B cell (primary cell): ENCODE data around the gene DNAH6. TPM values are rescaled to one million over a fixed set of nuclear protein-coding genes. Genes with fewer than 3 reads are reported as not detected.

ENCODE experiments used
- ATAC-seq: fragments of 200-7000 bp; cut with Tn5 transposase; one replicate; pipeline ENCODE4 v1.10.0; 2021; ENCODE audit warnings: low read depth, mild to moderate bottlenecking, moderate number of reproducible peaks, moderate library complexity
- CTCF ChIA-PET: fragments of 350-600 bp; sonication (Branson Sonifier 250); formaldehyde crosslinking; loops from one replicate; lab custom pipeline; 2021; ENCODE audit warnings: antibody characterized with exemption, inconsistent platforms; lab: Charles Lee
- POLR2A ChIA-PET: fragments of 350-600 bp; sonication (Branson Sonifier 250); formaldehyde crosslinking; loops from one replicate; lab custom pipeline; 2021; ENCODE audit warnings: antibody characterized with exemption; lab: Charles Lee
- DNase-seq: peaks from one replicate; pipeline ENCODE4 v3.0.0; 2013
- H2AFZ ChIP-seq: 2 replicates; pipeline ENCODE4 v1.6.1; 2012; ENCODE audit warnings: mild to moderate bottlenecking, low read depth, low read length; ENCODE audit not compliant: insufficient read depth, poor library complexity, severe bottlenecking
- H3K27ac ChIP-seq, 2 donors: 1 replicate in 1 of 2; 2 replicates in 1 of 2; pipeline ENCODE4 v1.5.1; 2012 to 2013; ENCODE audit warnings: low read length in 2 of 2, mild to moderate bottlenecking in 2 of 2, moderate library complexity in 1 of 2
- H3K27me3 ChIP-seq, 4 experiments: fragments of 200-600 bp in 1 of 4; sonication (generic) in 1 of 4; replicated peaks in 1 of 4; 1 replicate in 2 of 4; 2 replicates in 2 of 4; pipeline versions ENCODE4 v1.6.1 to v1.7.0; 2013 to 2016; ENCODE audit warnings: low read length in 3 of 4, mild to moderate bottlenecking in 2 of 4, mixed read lengths in 1 of 4, moderate library complexity in 1 of 4; ENCODE audit not compliant: insufficient read depth in 4 of 4, control insufficient read depth in 3 of 4; ENCODE audit errors: control extremely low read depth in 1 of 4
- H3K36me3 ChIP-seq, 2 experiments: replicated peaks in 1 of 2; 1 replicate in 1 of 2; 2 replicates in 1 of 2; pipeline versions ENCODE4 v1.6.1 to v1.7.1; 2013; ENCODE audit warnings: low read length in 1 of 2; ENCODE audit not compliant: insufficient read depth in 2 of 2, control insufficient read depth in 1 of 2; ENCODE audit errors: control extremely low read depth in 1 of 2, extremely low read depth in 1 of 2
- H3K4me1 ChIP-seq, 2 donors: fragments of 200-600 bp in 1 of 2; sonication (generic) in 1 of 2; 1 replicate in 1 of 2; 2 replicates in 1 of 2; pipeline versions ENCODE4 v1.5.1 to v1.6.1; 2013 to 2017; ENCODE audit warnings: low read length in 2 of 2; ENCODE audit not compliant: control insufficient read depth in 2 of 2, insufficient read depth in 2 of 2
- H3K4me2 ChIP-seq: replicated peaks from 2 replicates; pipeline ENCODE3; 2012; ENCODE audit warnings: mild to moderate bottlenecking, low read depth, low read length; ENCODE audit not compliant: poor library complexity, severe bottlenecking
- H3K4me3 ChIP-seq, 5 experiments: fragments of 200-600 bp in 1 of 5; sonication (generic) in 1 of 5; 1 replicate in 3 of 5; 2 replicates in 2 of 5; pipeline versions ENCODE4 v1.5.1 to v1.7.0; 2011 to 2016; ENCODE audit warnings: low read length in 4 of 5, mild to moderate bottlenecking in 4 of 5, low read depth in 2 of 5, control low read depth in 1 of 5, moderate library complexity in 1 of 5; ENCODE audit not compliant: insufficient read depth in 1 of 5; ENCODE audit errors: control extremely low read depth in 1 of 5, extremely low read depth in 1 of 5
- H3K79me2 ChIP-seq: fragments of 200-600 bp; sonication (generic); one replicate; pipeline ENCODE4 v1.6.0; 2016; ENCODE audit warnings: low read length; ENCODE audit not compliant: control insufficient read depth, insufficient read depth
- H3K9ac ChIP-seq: fragments of 200-600 bp; sonication (generic); 2 replicates; pipeline ENCODE4 v1.6.1; 2017; ENCODE audit warnings: mild to moderate bottlenecking, low read length, moderate library complexity
- H3K9me3 ChIP-seq, 3 donors: one replicate each; pipeline versions ENCODE4 v1.6.1 to v1.7.1; 2013; ENCODE audit warnings: low read length in 2 of 3; ENCODE audit not compliant: control insufficient read depth in 2 of 3, insufficient read depth in 1 of 3; ENCODE audit errors: control extremely low read depth in 1 of 3
- H4K20me1 ChIP-seq: 2 replicates; pipeline ENCODE4 v1.6.0; 2012; ENCODE audit warnings: mild to moderate bottlenecking, low read length; ENCODE audit not compliant: insufficient read depth, control insufficient read depth, poor library complexity, severe bottlenecking
- H3K27ac Mint-ChIP-seq: one replicate; pipeline ENCODE4 v1.8.0; 2021; ENCODE audit warnings: mixed read lengths
- H3K27me3 Mint-ChIP-seq: one replicate; pipeline ENCODE4 v1.8.0; 2021; ENCODE audit warnings: mixed read lengths
- H3K4me1 Mint-ChIP-seq: one replicate; pipeline ENCODE4 v1.8.0; 2021; ENCODE audit warnings: mixed read lengths
- H3K4me3 Mint-ChIP-seq: one replicate; pipeline ENCODE4 v1.8.0; 2021; ENCODE audit warnings: mixed read lengths
- H3K9me3 Mint-ChIP-seq: one replicate; pipeline ENCODE4 v1.8.0; 2022; ENCODE audit warnings: mixed read lengths; ENCODE audit not compliant: insufficient read depth
- CTCF ChIP-seq: fragments of 200-600 bp; IDR thresholded peaks from one replicate; pipeline ENCODE4 v1.8.0; 2022; ENCODE audit warnings: antibody characterized with exemption, mild to moderate bottlenecking
- EZH2 ChIP-seq: IDR thresholded peaks from 2 replicates; pipeline ENCODE4 v1.6.1; 2012; ENCODE audit warnings: borderline replicate concordance, low read depth, mild to moderate bottlenecking, moderate library complexity, low read length; ENCODE audit not compliant: insufficient read depth, poor library complexity, severe bottlenecking
- WGBS: methylation state at CpG from one replicate; pipeline ENCODE4 v1.1.5; 2013; ENCODE audit warnings: missing lambda C conversion rate; ENCODE audit not compliant: insufficient coverage; 5-methylcytosine and 5-hydroxymethylcytosine counted together
- intact Hi-C: fragments of 100-400 bp; cut with micrococcal nuclease; formaldehyde crosslinking; loops from one replicate; pipeline ENCODE4 v1.10.0; 2022
- polyA plus RNA-seq: library from polyadenylated mRNA; depleted of rRNA; stranded (reverse); fragments of >200 nt; gene quantifications from 2 replicates; pipeline ENCODE4 v1.2.3, GENCODE V29; 2012
- total RNA-seq, 2 donors: library from RNA; stranded (reverse); fragments of 120-200 nt in 1 of 2; gene quantifications; 1 replicate in 1 of 2; 2 replicates in 1 of 2; pipeline versions ENCODE4 v1.2.3 to v1.2.4, GENCODE V29; 2013 to 2022

Gene DNAH6
- total and polyA plus RNA-seq, 2 donors (not counting 1 experiment from before 2014, with no cell fraction given) = 0.01 to 1.9 TPM

- DNase-seq = no peak
- no peaks in the 10 kb centered on the region for H3K27me3 Mint-ChIP-seq
- H3K9me3 Mint-ChIP-seq = no peaks in the 10 kb centered on the region
- no peak overlapping the region for H3K9ac ChIP-seq
- no peaks in the 10 kb centered on the region for H3K9me3 ChIP-seq
- ChIA-PET POLR2A (no interaction called here), CTCF (interaction anchor here (0.6 to 2.3 kb wide), 5 partner anchors 53 to 432 kb away, joined by 3 to 37 read pairs (median 4); no protein-coding TSS in a partner anchor)
- no peaks in the 10 kb centered on the region for H3K4me1 ChIP-seq
- intact Hi-C loops = no loop called here
- no peaks in the 10 kb centered on the region for H3K4me1 Mint-ChIP-seq
- no peak overlapping the region for H3K4me3 ChIP-seq
- H4K20me1 ChIP-seq = no peaks in the 10 kb centered on the region
- no peak overlapping the region for H3K27ac ChIP-seq
- ATAC-seq = no peak
- TF ChIP-seq EZH2 = no peak
- TF ChIP-seq CTCF = no peak
- H3K4me3 Mint-ChIP-seq = no peak overlapping the region
- H2AFZ ChIP-seq = no peak overlapping the region
- H3K79me2 ChIP-seq = no peaks in the 10 kb centered on the region
- H3K36me3 ChIP-seq = no peaks in the 10 kb centered on the region
- H3K27me3 ChIP-seq = no peaks in the 10 kb centered on the region
- H3K27ac Mint-ChIP-seq = no peak overlapping the region
- no peak overlapping the region for H3K4me2 ChIP-seq
These were observed 19.9 kb upstream of the DNAH6 start for GRCh38 chr2:84496386-84496785.

- H3K4me2 ChIP-seq = no peak overlapping the region
- no peaks in the 10 kb centered on the region for H3K27me3 ChIP-seq
- Mint-ChIP-seq H3K27me3 (no peaks in the 10 kb centered on the region), H3K4me3 (no peak overlapping the region), H3K4me1 (no peaks in the 10 kb centered on the region), H3K9me3 (no peaks in the 10 kb centered on the region), H3K27ac (no peak overlapping the region)
- ATAC-seq (no peak), DNase-seq (no peak)
- no peaks in the 10 kb centered on the region for H4K20me1 ChIP-seq
- TF ChIP-seq EZH2 (no peak), CTCF (no peak)
- intact Hi-C loops = no loop called here
- H2AFZ ChIP-seq = no peak overlapping the region
- no CpG with 5 or more reads among the region's 3 CpGs for WGBS
- H3K9ac ChIP-seq = no peak overlapping the region
- CTCF ChIA-PET = interaction anchor here (0.7 to 2.3 kb wide), 20 partner anchors 8 to 519 kb away, joined by 3 to 37 read pairs (median 3); no protein-coding TSS in a partner anchor
- no peaks in the 10 kb centered on the region for H3K36me3 ChIP-seq
- H3K4me3 ChIP-seq = no peak overlapping the region
- no peaks in the 10 kb centered on the region for H3K4me1 ChIP-seq
- POLR2A ChIA-PET = no interaction called here
- no peak overlapping the region for H3K27ac ChIP-seq
- H3K9me3 ChIP-seq = no peaks in the 10 kb centered on the region
- no peaks in the 10 kb centered on the region for H3K79me2 ChIP-seq
These were observed 19.0 kb upstream of the DNAH6 start for GRCh38 chr2:84497285-84497684.
